GM12878 (cell line): ENCODE data around the gene ANO6. TPM values are rescaled to one million over a fixed set of nuclear protein-coding genes. Genes with fewer than 3 reads are reported as not detected.
A peak's percentile ranks its signal among the peaks of the same experiment; 100 is the strongest.

Experiments
- BACH1 ChIP-seq: fragments of 450-650 bp; IDR thresholded peaks from 2 replicates; pipeline ENCODE4 v1.6.1; 2017; ENCODE audit warnings: mild to moderate bottlenecking, borderline replicate concordance
- BCL11A ChIP-seq: IDR thresholded peaks from 2 replicates; pipeline ENCODE4 v1.6.1; 2011; ENCODE audit warnings: low read depth, low read length
- BHLHE40 ChIP-seq, 2 experiments: fragments of 450-650 bp in 1 of 2; IDR thresholded peaks; 2 replicates each; pipeline ENCODE4 v1.6.1; 2011 to 2017; ENCODE audit warnings: low read depth in 2 of 2, borderline replicate concordance in 1 of 2, improper control_type of control experiment in 1 of 2, low read length in 1 of 2, mild to moderate bottlenecking in 1 of 2
- EED ChIP-seq: sonication (generic); IDR thresholded peaks from 2 replicates; pipeline ENCODE4 v1.6.1; 2016; ENCODE audit warnings: antibody characterized with exemption, low read depth
- IKZF1 ChIP-seq: fragments of 450-650 bp; conservative IDR thresholded peaks from 2 replicates; pipeline ENCODE4 v1.6.1; 2017; ENCODE audit warnings: antibody characterized with exemption, mild to moderate bottlenecking
- IRF3 ChIP-seq: fragments of 450-650 bp; IDR thresholded peaks from 2 replicates; pipeline ENCODE4 v1.6.1; 2014; ENCODE audit warnings: mild to moderate bottlenecking
- IRF5 ChIP-seq: fragments of 450-650 bp; IDR thresholded peaks from 2 replicates; pipeline ENCODE4 v1.6.1; 2017; ENCODE audit warnings: borderline replicate concordance
- NR2C2 ChIP-seq: IDR thresholded peaks from 2 replicates; pipeline ENCODE4 v1.6.1; 2011; ENCODE audit warnings: borderline replicate concordance, low read depth; ENCODE audit not compliant: control insufficient read depth, insufficient read length
- PAX8 ChIP-seq: fragments of 450-650 bp; IDR thresholded peaks from 2 replicates; pipeline ENCODE4 v1.6.1; 2017; ENCODE audit warnings: mild to moderate bottlenecking, moderate library complexity
- POLR2AphosphoS2 ChIP-seq: IDR thresholded peaks from 2 replicates; pipeline ENCODE4 v1.6.1; 2011; ENCODE audit warnings: low read depth, mild to moderate bottlenecking, low read length, improper control_type of control experiment, moderate library complexity
- POLR2AphosphoS5 ChIP-seq: IDR thresholded peaks from 2 replicates; pipeline ENCODE4 v1.6.1; 2011; ENCODE audit warnings: mild to moderate bottlenecking, low read length, inconsistent platforms
- RAD51 ChIP-seq: fragments of 450-650 bp; IDR thresholded peaks from 2 replicates; pipeline ENCODE4 v1.6.1; 2016; ENCODE audit warnings: moderate library complexity, mild to moderate bottlenecking, inconsistent platforms
- RELA ChIP-seq: fragments of 450-650 bp; IDR thresholded peaks from 2 replicates; pipeline ENCODE4 v1.8.0; 2014; ENCODE audit warnings: borderline replicate concordance; ENCODE audit not compliant: partially characterized antibody
- SPI1 ChIP-seq: IDR thresholded peaks from 2 replicates; pipeline ENCODE4 v1.6.1; 2011; ENCODE audit warnings: low read depth, mild to moderate bottlenecking, low read length, moderate library complexity, borderline replicate concordance; ENCODE audit not compliant: insufficient read depth
- ZNF384 ChIP-seq: IDR thresholded peaks from 2 replicates; pipeline ENCODE4 v1.6.1; 2012; ENCODE audit warnings: low read depth, mild to moderate bottlenecking, low read length, improper control_type of control experiment, borderline replicate concordance
- ZNF592 ChIP-seq: fragments of 450-650 bp; IDR thresholded peaks from 2 replicates; pipeline ENCODE4 v1.6.1; 2017; ENCODE audit warnings: mild to moderate bottlenecking, moderate library complexity
- ZZZ3 ChIP-seq: IDR thresholded peaks from 2 replicates; pipeline ENCODE4 v1.6.1; 2011; ENCODE audit warnings: low read depth; ENCODE audit not compliant: control insufficient read depth, insufficient read length
- polyA plus RNA-seq, 11 experiments: library from polyadenylated mRNA; depleted of rRNA in 4 of 11; unstranded in 6 of 11; stranded (reverse) in 5 of 11; fragments of >200 nt; fragmentation: Nextera tagmentation in 4 of 11; fragmentation: Illumina TruSeq in 1 of 11; extraction: Ambion mirVana in 4 of 11; extraction: Trizol in 1 of 11; gene quantifications; 1 replicate in 1 of 11; 2 replicates in 10 of 11; pipeline versions ENCODE4 v1.2.1 to v1.2.3, GENCODE V29; 2011 to 2016; ENCODE audit warnings: inconsistent platforms in 2 of 11, missing spikeins in 2 of 11, low read depth in 1 of 11
- total RNA-seq, 4 experiments: library from RNA; depleted of rRNA in 3 of 4; stranded (reverse); fragments of >200 nt in 3 of 4; fragmentation: Illumina TruSeq in 1 of 4; extraction: Trizol in 1 of 4; gene quantifications; 2 replicates each; pipeline versions ENCODE4 v1.2.1 to v1.2.3, GENCODE V29; 2013 to 2021
- TF ChIP-seq, protein P1 (sequence below), 3 experiments: IDR thresholded peaks in 2 of 3; conservative IDR thresholded peaks in 1 of 3; 2 replicates each; pipeline ENCODE4 v1.5.1; 2011; ENCODE audit warnings: low read depth in 3 of 3, low read length in 3 of 3, mild to moderate bottlenecking in 3 of 3, control low read depth in 2 of 3, moderate library complexity in 2 of 3, inconsistent platforms in 1 of 3, mixed read lengths in 1 of 3; ENCODE audit not compliant: control insufficient read depth in 2 of 3, insufficient read depth in 1 of 3; ENCODE audit errors: extremely low read depth in 1 of 3
- TF ChIP-seq, protein P2 (sequence below): IDR thresholded peaks from 2 replicates; pipeline ENCODE4 v1.6.1; 2011; ENCODE audit warnings: mild to moderate bottlenecking, low read depth, low read length, moderate library complexity; ENCODE audit not compliant: insufficient replicate concordance

Gene ANO6
- total and polyA plus RNA-seq, 10 of the 15 experiments (the other 5 are each of a cell fraction or from before 2014, with no cell fraction given): 4.6 to 30.3 (median 26.0) TPM

GRCh38 chr12:45216230-45216982, 511 bp downstream of the ANO6 start (continued):
- TF ChIP-seq, protein P1, sequence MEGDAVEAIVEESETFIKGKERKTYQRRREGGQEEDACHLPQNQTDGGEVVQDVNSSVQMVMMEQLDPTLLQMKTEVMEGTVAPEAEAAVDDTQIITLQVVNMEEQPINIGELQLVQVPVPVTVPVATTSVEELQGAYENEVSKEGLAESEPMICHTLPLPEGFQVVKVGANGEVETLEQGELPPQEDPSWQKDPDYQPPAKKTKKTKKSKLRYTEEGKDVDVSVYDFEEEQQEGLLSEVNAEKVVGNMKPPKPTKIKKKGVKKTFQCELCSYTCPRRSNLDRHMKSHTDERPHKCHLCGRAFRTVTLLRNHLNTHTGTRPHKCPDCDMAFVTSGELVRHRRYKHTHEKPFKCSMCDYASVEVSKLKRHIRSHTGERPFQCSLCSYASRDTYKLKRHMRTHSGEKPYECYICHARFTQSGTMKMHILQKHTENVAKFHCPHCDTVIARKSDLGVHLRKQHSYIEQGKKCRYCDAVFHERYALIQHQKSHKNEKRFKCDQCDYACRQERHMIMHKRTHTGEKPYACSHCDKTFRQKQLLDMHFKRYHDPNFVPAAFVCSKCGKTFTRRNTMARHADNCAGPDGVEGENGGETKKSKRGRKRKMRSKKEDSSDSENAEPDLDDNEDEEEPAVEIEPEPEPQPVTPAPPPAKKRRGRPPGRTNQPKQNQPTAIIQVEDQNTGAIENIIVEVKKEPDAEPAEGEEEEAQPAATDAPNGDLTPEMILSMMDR (IDR thresholded peaks at IDR 0.05 in 2 of 3, conservative IDR thresholded peaks at IDR 0.05 in 1 of 3; ENCODE audit: control insufficient read depth in 2 of 3, extremely low read depth in 1 of 3, insufficient read depth in 1 of 3, low read depth in 3 of 3, low read length in 3 of 3): peak; percentile 28 to 32 (median 31); a peak in 3 of 6 replicates
- TF ChIP-seq, protein P2, sequence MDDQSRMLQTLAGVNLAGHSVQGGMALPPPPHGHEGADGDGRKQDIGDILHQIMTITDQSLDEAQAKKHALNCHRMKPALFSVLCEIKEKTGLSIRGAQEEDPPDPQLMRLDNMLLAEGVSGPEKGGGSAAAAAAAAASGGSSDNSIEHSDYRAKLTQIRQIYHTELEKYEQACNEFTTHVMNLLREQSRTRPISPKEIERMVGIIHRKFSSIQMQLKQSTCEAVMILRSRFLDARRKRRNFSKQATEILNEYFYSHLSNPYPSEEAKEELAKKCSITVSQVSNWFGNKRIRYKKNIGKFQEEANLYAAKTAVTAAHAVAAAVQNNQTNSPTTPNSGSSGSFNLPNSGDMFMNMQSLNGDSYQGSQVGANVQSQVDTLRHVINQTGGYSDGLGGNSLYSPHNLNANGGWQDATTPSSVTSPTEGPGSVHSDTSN: no peak
- TF ChIP-seq POLR2AphosphoS5: no peak
- TF ChIP-seq BCL11A: no peak
- TF ChIP-seq POLR2AphosphoS2: no peak
- no peak for TF ChIP-seq BACH1
- TF ChIP-seq RAD51: no peak
- TF ChIP-seq EED: peak; percentile 61; the same call in 1 of the 2 replicates
- no peak for TF ChIP-seq ZNF384
- TF ChIP-seq BHLHE40 (IDR thresholded peaks at IDR 0.05; ENCODE audit: borderline replicate concordance in 1 of 2, low read depth in 2 of 2, low read length in 1 of 2): peak in 1 of 2 experiments; percentile 17; a peak in 1 of 4 replicates
- no peak for TF ChIP-seq NR2C2
- TF ChIP-seq ZNF592: no peak
- no peak for TF ChIP-seq ZZZ3
- TF ChIP-seq IKZF1: peak; percentile 60; the same call in 1 of the 2 replicates
- TF ChIP-seq IRF3: no peak
- TF ChIP-seq SPI1: peak; percentile 22; the same call in 1 of the 2 replicates
- no peak for TF ChIP-seq RELA
- TF ChIP-seq IRF5: no peak
- TF ChIP-seq PAX8: no peak
